ENCODE data around the gene SHOX.
"Not testable (repeated sequence)": the region's sequence is repeated elsewhere in the genome, so short reads cannot be mapped to it uniquely, and the experiment has no call there.

Gene SHOX

GRCh38 chrX:619812-620531, 10.6 kb upstream of the SHOX start:
- Histone ChIP-seq H3K4me3 (no peak overlapping the region), H3K27ac (no peak overlapping the region)

- no peak overlapping the region for H3K27ac ChIP-seq
- no peak overlapping the region for H3K4me3 ChIP-seq
These were observed 8.7 kb upstream of the SHOX start for GRCh38 chrX:621705-622503.

GRCh38 chrX:622802-623201, 7.8 kb upstream of the SHOX start:
- H3K27ac ChIP-seq, H3K4me3 ChIP-seq: not testable (repeated sequence)

GRCh38 chrX:623268-623598, 7.4 kb upstream of the SHOX start:
- Histone ChIP-seq H3K27ac (no peak overlapping the region), H3K4me3 (no peak overlapping the region)

- peak overlapping the region in 1 of 7 experiments; percentile 10 for H3K4me3 ChIP-seq
- no peak overlapping the region for H3K27ac ChIP-seq
These were observed 6.8 kb upstream of the SHOX start for GRCh38 chrX:623599-624315.

GRCh38 chrX:625137-625691, 5.4 kb upstream of the SHOX start:
- Histone ChIP-seq H3K27ac (no peak overlapping the region), H3K4me3 (no peak overlapping the region)

- H3K4me3 ChIP-seq: not testable (repeated sequence)
These were observed 4.5 kb upstream of the SHOX start for GRCh38 chrX:626047-626446.

GRCh38 chrX:626745-627509, 3.7 kb upstream of the SHOX start:
- peak overlapping the region in 1 of 21 experiments; percentile 44 for H3K27ac ChIP-seq
- H3K4me3 ChIP-seq: no peak overlapping the region

More at GRCh38 chrX:626047-626446, 4.5 kb upstream of the SHOX start:
- not testable (repeated sequence) for H3K27ac ChIP-seq

GRCh38 chrX:627510-627981, 3.0 kb upstream of the SHOX start:
- no peak overlapping the region for H3K4me3 ChIP-seq
- peak overlapping the region in 1 of 21 experiments; percentile 44 for H3K27ac ChIP-seq

- H3K4me3 ChIP-seq: no peak overlapping the region
- H3K27ac ChIP-seq: peak overlapping the region in 1 of 21 experiments; percentile 44
These were observed 2.6 kb upstream of the SHOX start for GRCh38 chrX:627995-628394.

GRCh38 chrX:629230-630006, 1.2 kb upstream of the SHOX start:
- Histone ChIP-seq H3K27ac (peak overlapping the region in 1 of 21 experiments; percentile 84), H3K4me3 (peak overlapping the region in 1 of 7 experiments; percentile 16)

GRCh38 chrX:630007-630611, 482 bp upstream of the SHOX start:
- peak overlapping the region in 1 of 7 experiments; percentile 16 for H3K4me3 ChIP-seq
- H3K27ac ChIP-seq: peak overlapping the region in 1 of 21 experiments; percentile 84

- H3K4me3 ChIP-seq: peak overlapping the region in 1 of 7 experiments; percentile 1
- H3K27ac ChIP-seq: peak overlapping the region in 1 of 21 experiments; percentile 84
These were observed 1.3 kb downstream of the SHOX start for GRCh38 chrX:631802-632365.

GRCh38 chrX:632366-633042, 1.9 kb downstream of the SHOX start:
- Histone ChIP-seq H3K27ac (peak overlapping the region in 1 of 21 experiments; percentile 84), H3K4me3 (peak overlapping the region in 1 of 7 experiments; percentile 1)

- no peak overlapping the region for H3K4me3 ChIP-seq
- peak overlapping the region in 1 of 21 experiments; percentile 84 for H3K27ac ChIP-seq
These were observed 2.7 kb downstream of the SHOX start for GRCh38 chrX:633043-633984.
